GM23248 (cell line): ENCODE data around the gene TMEM44.

ENCODE experiments used
- EZH2 ChIP-seq: fragments of 200-600 bp; sonication (generic); IDR thresholded peaks from 2 replicates; pipeline ENCODE4 v1.6.1; 2018; ENCODE audit warnings: antibody characterized with exemption, mild to moderate bottlenecking; ENCODE audit not compliant: insufficient read depth, poor library complexity, severe bottlenecking
- EZH2phosphoT487 ChIP-seq: fragments of 200-600 bp; sonication (generic); IDR thresholded peaks from 2 replicates; pipeline ENCODE4 v1.6.1; 2018; ENCODE audit warnings: antibody characterized with exemption, moderate library complexity, mild to moderate bottlenecking, low read depth; ENCODE audit not compliant: insufficient read depth

DNA sequence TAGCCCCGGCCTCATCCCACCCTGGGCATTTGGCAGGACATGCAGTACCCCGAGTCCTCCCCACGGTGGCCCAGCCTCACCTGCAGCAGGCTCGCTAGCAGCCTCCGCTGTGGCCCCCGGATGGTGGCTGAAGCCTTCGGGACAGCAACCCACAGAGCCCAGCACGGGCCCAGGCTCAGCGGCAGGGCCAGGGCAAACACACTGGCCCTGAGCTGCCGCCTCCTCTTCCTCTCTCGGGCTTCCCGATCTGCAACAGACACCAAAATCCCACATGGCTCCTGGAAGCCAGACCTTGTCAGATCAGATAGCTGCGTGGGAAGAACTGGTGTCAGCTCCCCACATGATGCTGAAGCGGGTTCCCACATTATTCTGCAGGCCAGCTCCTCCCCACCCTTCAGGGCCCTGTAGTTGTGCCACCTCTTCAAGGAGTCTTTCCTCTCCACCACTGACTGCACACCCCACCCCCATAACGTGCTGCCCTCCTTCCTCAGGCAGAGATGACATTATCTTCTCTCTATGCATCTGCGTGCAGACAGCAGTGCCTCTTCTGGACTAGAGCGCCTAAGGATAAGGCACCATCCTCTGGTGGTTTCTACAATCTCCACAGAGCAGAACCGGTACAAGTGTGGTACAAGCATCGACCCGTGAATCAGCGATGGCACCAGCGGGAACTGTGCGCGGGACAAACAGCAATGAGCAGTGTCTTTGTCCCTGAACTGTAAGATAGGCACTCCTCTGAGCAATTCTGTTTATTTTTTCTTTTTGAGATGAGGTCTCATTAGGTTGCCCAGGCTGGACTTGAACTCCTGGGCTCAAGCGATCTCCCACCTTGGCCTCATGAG, 9.5 kb downstream of the TMEM44 start:
- TF ChIP-seq EZH2phosphoT487 (no peak), EZH2 (no peak)
